Ishikawa (cell line): ENCODE results near the gene TRAPPC14.

Experiments
- CEBPB ChIP-seq: IDR thresholded peaks from 2 replicates; pipeline ENCODE4 v1.6.1; 2012
- CREB1 ChIP-seq: IDR thresholded peaks from 2 replicates; pipeline ENCODE4 v1.6.1; 2012; ENCODE audit warnings: low read depth
- EGR1 ChIP-seq: IDR thresholded peaks from 2 replicates; pipeline ENCODE4 v1.6.1; 2012
- EP300 ChIP-seq: IDR thresholded peaks from 2 replicates; pipeline ENCODE4 v1.6.1; 2012; ENCODE audit warnings: borderline replicate concordance
- FOXM1 ChIP-seq: IDR thresholded peaks from 2 replicates; pipeline ENCODE4 v1.6.1; 2012; ENCODE audit warnings: low read depth, borderline replicate concordance
- NFIC ChIP-seq: IDR thresholded peaks from 2 replicates; pipeline ENCODE4 v1.6.1; 2012
- RAD21 ChIP-seq: IDR thresholded peaks from 2 replicates; pipeline ENCODE4 v1.6.1; 2012; ENCODE audit warnings: low read depth
- TAF1 ChIP-seq: IDR thresholded peaks from 2 replicates; pipeline ENCODE4 v1.6.1; 2012; ENCODE audit warnings: low read depth, mild to moderate bottlenecking
- TCF12 ChIP-seq: IDR thresholded peaks from 2 replicates; pipeline ENCODE4 v1.6.1; 2012; ENCODE audit warnings: low read depth
- TEAD4 ChIP-seq: IDR thresholded peaks from 2 replicates; pipeline ENCODE4 v1.6.1; 2012
- YY1 ChIP-seq: IDR thresholded peaks from 2 replicates; pipeline ENCODE4 v1.6.1; 2012; ENCODE audit warnings: low read depth
- ZBTB7A ChIP-seq: IDR thresholded peaks from 2 replicates; pipeline ENCODE4 v1.6.1; 2012; ENCODE audit warnings: low read depth
- TF ChIP-seq, protein P1 (sequence below): IDR thresholded peaks from 2 replicates; pipeline ENCODE4 v1.6.1; 2012
- TF ChIP-seq, protein P2 (sequence below): IDR thresholded peaks from 2 replicates; pipeline ENCODE4 v1.6.1; 2012; ENCODE audit warnings: low read depth, mild to moderate bottlenecking
- TF ChIP-seq, protein P3 (sequence below): IDR thresholded peaks from 2 replicates; pipeline ENCODE4 v1.6.1; 2012

Gene TRAPPC14

DNA sequence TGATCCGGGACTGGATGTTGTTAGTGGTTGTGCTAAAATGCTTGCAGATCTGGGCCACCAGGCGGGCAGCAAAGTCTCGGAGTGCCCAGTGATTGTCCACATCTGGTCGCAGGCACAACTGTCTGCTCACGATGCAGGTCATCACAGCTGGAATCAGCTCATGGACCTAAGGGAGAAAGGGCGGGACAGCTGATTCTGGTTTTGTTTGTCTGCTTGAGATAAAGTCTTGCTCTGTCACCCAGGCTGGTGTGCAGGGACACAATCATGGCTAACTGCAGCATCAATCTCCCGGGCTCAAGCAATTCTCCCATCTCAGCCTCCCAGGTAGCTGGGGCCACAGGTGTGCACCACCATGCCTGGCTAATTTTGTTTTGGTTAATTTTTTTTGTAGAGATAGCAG is 47.4 kb downstream of the TRAPPC14 start:
- TF ChIP-seq, protein P1, sequence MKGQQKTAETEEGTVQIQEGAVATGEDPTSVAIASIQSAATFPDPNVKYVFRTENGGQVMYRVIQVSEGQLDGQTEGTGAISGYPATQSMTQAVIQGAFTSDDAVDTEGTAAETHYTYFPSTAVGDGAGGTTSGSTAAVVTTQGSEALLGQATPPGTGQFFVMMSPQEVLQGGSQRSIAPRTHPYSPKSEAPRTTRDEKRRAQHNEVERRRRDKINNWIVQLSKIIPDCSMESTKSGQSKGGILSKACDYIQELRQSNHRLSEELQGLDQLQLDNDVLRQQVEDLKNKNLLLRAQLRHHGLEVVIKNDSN: no peak
- no peak for TF ChIP-seq TCF12
- no peak for TF ChIP-seq ZBTB7A
- TF ChIP-seq TEAD4: no peak
- no peak for TF ChIP-seq FOXM1
- no peak for TF ChIP-seq EP300
- TF ChIP-seq CEBPB: no peak
- TF ChIP-seq TAF1: no peak
- TF ChIP-seq, protein P2, sequence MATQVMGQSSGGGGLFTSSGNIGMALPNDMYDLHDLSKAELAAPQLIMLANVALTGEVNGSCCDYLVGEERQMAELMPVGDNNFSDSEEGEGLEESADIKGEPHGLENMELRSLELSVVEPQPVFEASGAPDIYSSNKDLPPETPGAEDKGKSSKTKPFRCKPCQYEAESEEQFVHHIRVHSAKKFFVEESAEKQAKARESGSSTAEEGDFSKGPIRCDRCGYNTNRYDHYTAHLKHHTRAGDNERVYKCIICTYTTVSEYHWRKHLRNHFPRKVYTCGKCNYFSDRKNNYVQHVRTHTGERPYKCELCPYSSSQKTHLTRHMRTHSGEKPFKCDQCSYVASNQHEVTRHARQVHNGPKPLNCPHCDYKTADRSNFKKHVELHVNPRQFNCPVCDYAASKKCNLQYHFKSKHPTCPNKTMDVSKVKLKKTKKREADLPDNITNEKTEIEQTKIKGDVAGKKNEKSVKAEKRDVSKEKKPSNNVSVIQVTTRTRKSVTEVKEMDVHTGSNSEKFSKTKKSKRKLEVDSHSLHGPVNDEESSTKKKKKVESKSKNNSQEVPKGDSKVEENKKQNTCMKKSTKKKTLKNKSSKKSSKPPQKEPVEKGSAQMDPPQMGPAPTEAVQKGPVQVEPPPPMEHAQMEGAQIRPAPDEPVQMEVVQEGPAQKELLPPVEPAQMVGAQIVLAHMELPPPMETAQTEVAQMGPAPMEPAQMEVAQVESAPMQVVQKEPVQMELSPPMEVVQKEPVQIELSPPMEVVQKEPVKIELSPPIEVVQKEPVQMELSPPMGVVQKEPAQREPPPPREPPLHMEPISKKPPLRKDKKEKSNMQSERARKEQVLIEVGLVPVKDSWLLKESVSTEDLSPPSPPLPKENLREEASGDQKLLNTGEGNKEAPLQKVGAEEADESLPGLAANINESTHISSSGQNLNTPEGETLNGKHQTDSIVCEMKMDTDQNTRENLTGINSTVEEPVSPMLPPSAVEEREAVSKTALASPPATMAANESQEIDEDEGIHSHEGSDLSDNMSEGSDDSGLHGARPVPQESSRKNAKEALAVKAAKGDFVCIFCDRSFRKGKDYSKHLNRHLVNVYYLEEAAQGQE: no peak
- TF ChIP-seq EGR1: no peak
- TF ChIP-seq, protein P3, sequence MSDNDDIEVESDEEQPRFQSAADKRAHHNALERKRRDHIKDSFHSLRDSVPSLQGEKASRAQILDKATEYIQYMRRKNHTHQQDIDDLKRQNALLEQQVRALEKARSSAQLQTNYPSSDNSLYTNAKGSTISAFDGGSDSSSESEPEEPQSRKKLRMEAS: no peak
- TF ChIP-seq CREB1: no peak
- TF ChIP-seq RAD21: no peak
- TF ChIP-seq NFIC: no peak
- no peak for TF ChIP-seq YY1

DNA sequence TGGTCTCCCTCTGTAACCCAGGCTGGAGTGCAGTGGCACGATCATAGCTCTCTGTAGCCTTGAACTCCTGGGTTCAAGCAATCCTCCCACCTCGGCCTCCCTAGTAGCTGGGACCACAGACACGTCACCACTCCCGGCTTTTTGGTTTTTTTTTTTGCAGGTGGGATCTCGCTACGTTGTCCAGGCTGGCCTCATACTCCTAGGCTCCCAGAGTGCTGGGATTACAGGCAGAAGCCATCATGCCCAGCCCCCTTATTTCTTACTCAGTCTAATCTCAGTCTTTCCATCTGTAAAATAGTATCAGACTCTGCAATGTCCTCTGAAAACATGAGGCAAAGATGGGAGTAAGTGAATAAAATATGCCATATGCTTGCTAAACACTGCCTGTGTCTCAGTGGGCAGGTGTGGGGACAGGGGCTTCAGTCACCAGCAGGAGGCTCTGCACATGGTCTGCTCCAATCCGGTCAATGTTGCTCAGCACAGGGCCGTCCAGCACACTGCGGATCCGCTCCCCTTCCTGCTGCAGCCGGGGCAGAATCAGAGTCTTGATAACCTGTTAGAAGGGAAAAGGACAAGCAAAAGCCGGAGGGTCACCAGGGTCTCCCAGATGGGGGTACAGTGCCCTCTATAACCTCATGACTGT is 48.9 kb downstream of the TRAPPC14 start:
- TF ChIP-seq NFIC (no peak), CREB1 (no peak), CEBPB (no peak), RAD21 (no peak), TCF12 (no peak), FOXM1 (no peak), EGR1 (no peak)
- TF ChIP-seq, protein P2: no peak
- TF ChIP-seq, protein P1: no peak

DNA sequence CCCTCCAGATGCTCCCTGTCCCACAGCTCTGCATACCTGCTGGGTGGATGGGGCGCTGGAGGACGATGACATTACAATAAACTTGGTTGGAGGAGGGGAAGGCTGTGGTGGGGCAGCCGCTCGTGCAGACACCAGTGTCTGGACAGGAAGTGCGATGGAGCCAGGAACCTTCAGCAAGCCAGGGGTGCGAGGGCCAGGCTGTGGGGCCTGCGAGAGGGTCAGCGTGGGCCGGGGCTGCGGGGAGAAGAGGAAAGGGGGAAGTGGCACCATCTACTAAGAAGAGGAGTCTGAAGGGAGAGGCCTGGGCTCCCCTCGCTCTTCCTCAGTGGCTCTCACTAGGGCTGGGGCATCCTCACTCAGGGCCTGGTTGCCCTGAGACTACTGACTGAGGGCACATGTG is 50.6 kb downstream of the TRAPPC14 start:
- TF ChIP-seq TAF1 (no peak), YY1 (no peak), ZBTB7A (no peak), TCF12 (no peak), CEBPB (no peak), TEAD4 (no peak), CREB1 (no peak), EP300 (no peak), RAD21 (no peak), NFIC (no peak), EGR1 (no peak), FOXM1 (no peak)
- TF ChIP-seq, protein P2: no peak
- TF ChIP-seq, protein P3: no peak
- TF ChIP-seq, protein P1: no peak

DNA sequence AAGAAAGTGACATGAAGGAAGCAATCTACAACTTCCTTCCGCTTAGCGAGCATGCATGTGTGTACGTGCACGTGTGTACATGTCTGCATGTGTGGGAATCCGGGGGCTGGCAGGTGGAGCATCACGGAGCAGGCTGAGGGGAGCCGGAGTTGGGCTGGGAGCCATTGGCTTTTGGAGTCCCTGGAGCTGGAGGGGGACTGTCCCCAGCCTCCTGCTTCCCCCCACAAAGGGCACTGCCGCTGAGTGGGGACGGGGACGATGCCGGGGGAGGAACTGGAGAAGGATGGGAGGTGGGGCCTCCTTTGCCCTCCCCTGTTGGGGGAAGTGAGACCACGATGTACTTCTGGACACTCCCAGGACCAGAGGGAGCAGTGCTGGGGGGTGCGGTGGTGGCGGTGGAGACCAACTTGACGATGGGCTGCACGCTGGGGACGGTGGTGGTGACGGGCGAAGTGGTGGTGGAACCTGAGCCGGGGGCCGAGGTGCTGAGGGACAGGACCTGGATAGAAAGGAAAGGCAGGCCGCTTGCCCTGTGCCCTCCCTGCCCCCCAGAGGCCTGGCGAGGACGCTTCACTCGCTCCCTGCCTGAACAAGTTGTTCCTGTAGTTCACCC is 51.3 kb downstream of the TRAPPC14 start:
- TF ChIP-seq TCF12 (no peak), ZBTB7A (no peak), EP300 (no peak), NFIC (no peak), EGR1 (no peak), YY1 (no peak), CREB1 (no peak), TAF1 (no peak), TEAD4 (no peak), RAD21 (no peak), CEBPB (no peak), FOXM1 (no peak)
- TF ChIP-seq, protein P2: no peak
- TF ChIP-seq, protein P3: no peak
- TF ChIP-seq, protein P1: no peak
